Stimulated activated CD8-positive, alpha-beta memory T cell treated with anti-CD3 and anti-CD28 coated beads, Interleukin-4, amount 100 ng/mL, for 1 hour (primary cell): ENCODE data around the gene BORCS5.

Source experiments
- DNase-seq, 2 donors: peaks; one replicate each; pipeline ENCODE4 v3.0.0-alpha.2; 2020; ENCODE audit warnings: low read depth in 2 of 2, low spot score in 1 of 2

Gene BORCS5

GRCh38 chr12:12511021-12511783 is 154.3 kb downstream of the BORCS5 start:
- no peak for DNase-seq

GRCh38 chr12:12511895-12512711 is 155.2 kb downstream of the BORCS5 start:
- DNase-seq, result no peak

GRCh38 chr12:12513416-12514006 is 156.6 kb downstream of the BORCS5 start:
- no peak for DNase-seq

GRCh38 chr12:12518464-12518845 is 161.6 kb downstream of the BORCS5 start:
- no peak for DNase-seq

GRCh38 chr12:12518919-12519318 is 162.0 kb downstream of the BORCS5 start:
- no peak for DNase-seq
